DOHH2 (cell line): ENCODE data around the gene PDK3.
A peak's percentile ranks its signal among the peaks of the same experiment; 100 is the strongest.

Source experiments
- CTCF ChIP-seq: fragments of 200-600 bp; sonication (generic); IDR thresholded peaks from one replicate; pipeline ENCODE4 v1.5.1; 2014; ENCODE audit warnings: antibody characterized with exemption, mild to moderate bottlenecking, low read depth, low read length; ENCODE audit not compliant: poor library complexity, severe bottlenecking
- EZH2phosphoT487 ChIP-seq: fragments of 200-600 bp; sonication (generic); IDR thresholded peaks from 2 replicates; pipeline ENCODE4 v1.6.1; 2017; ENCODE audit warnings: borderline replicate concordance, mild to moderate bottlenecking, antibody characterized with exemption, low read length, moderate library complexity, mixed read lengths

GRCh38 chrX:24561121-24561520 lies 96.0 kb downstream of the PDK3 start:
- peak; percentile 42 for TF ChIP-seq CTCF
- no peak for TF ChIP-seq EZH2phosphoT487
